ENCODE results near the gene GLB1L2.
"Not testable (repeated sequence)": the region's sequence is repeated elsewhere in the genome, so short reads cannot be mapped to it uniquely, and the experiment has no call there.

GLB1L2 gene

GRCh38 chr11:134322553-134322952 is 9.2 kb upstream of the GLB1L2 start:
- no peak for DNase-seq (ENCODE audit: low read depth in 2 of 2)

GRCh38 chr11:134328433-134328832 is 3.4 kb upstream of the GLB1L2 start:
- no peak for DNase-seq (ENCODE audit: low read depth in 2 of 2)

GRCh38 chr11:134330611-134331353 is 1.0 kb upstream of the GLB1L2 start:
- no peak for DNase-seq (ENCODE audit: low read depth in 2 of 2)

- peak in 1 of 2 donors; percentile 7 for DNase-seq (ENCODE audit: low read depth in 2 of 2)
Measured at GRCh38 chr11:134332189-134332631, 422 bp downstream of the GLB1L2 start.

- no peak for DNase-seq (ENCODE audit: low read depth in 2 of 2)
Measured at GRCh38 chr11:134332782-134333181, 994 bp downstream of the GLB1L2 start.

GRCh38 chr11:134333312-134333711 is 1.5 kb downstream of the GLB1L2 start:
- DNase-seq (ENCODE audit: low read depth in 2 of 2): no peak

- no peak for DNase-seq (ENCODE audit: low read depth in 2 of 2)
Measured at GRCh38 chr11:134333946-134334345, 2.2 kb downstream of the GLB1L2 start.

GRCh38 chr11:134334796-134335571 is 3.2 kb downstream of the GLB1L2 start:
- DNase-seq (ENCODE audit: low read depth in 2 of 2): no peak

- no peak for DNase-seq (ENCODE audit: low read depth in 2 of 2)
Measured at GRCh38 chr11:134337051-134337450, 5.3 kb downstream of the GLB1L2 start.

GRCh38 chr11:134338068-134338467 is 6.3 kb downstream of the GLB1L2 start:
- no peak for DNase-seq (ENCODE audit: low read depth in 2 of 2)

- DNase-seq (ENCODE audit: low read depth in 2 of 2): no peak
Measured at GRCh38 chr11:134338654-134339053, 6.9 kb downstream of the GLB1L2 start.

- DNase-seq (ENCODE audit: low read depth in 2 of 2): no peak
Measured at GRCh38 chr11:134339756-134340155, 8.0 kb downstream of the GLB1L2 start.

- no peak for DNase-seq (ENCODE audit: low read depth in 2 of 2)
Measured at GRCh38 chr11:134340354-134340964, 8.7 kb downstream of the GLB1L2 start.

- no peak for DNase-seq (ENCODE audit: low read depth in 2 of 2)
Measured at GRCh38 chr11:134341805-134342571, 10.2 kb downstream of the GLB1L2 start.

- no peak for DNase-seq (ENCODE audit: low read depth in 2 of 2)
Measured at GRCh38 chr11:134342572-134343340, 11.0 kb downstream of the GLB1L2 start.

GRCh38 chr11:134343646-134344045 is 11.9 kb downstream of the GLB1L2 start:
- no peak for DNase-seq (ENCODE audit: low read depth in 2 of 2)

- not testable (repeated sequence) for DNase-seq (ENCODE audit: low read depth in 2 of 2)
Measured at GRCh38 chr11:134344497-134345236, 12.9 kb downstream of the GLB1L2 start.

- DNase-seq (ENCODE audit: low read depth in 2 of 2): no peak
Measured at GRCh38 chr11:134345237-134345550, 13.4 kb downstream of the GLB1L2 start.

GRCh38 chr11:134346101-134346975 is 14.6 kb downstream of the GLB1L2 start:
- no peak for DNase-seq (ENCODE audit: low read depth in 2 of 2)

- DNase-seq (ENCODE audit: low read depth in 2 of 2): no peak
Measured at GRCh38 chr11:134346976-134347350, 15.2 kb downstream of the GLB1L2 start.

Data from stimulated activated CD4-positive, alpha-beta T cell treated with anti-CD3 and anti-CD28 coated beads, Interleukin-15, amount 100 ng/mL, for 48 hours (primary cell).